CD14-positive monocyte (primary cell): ENCODE data around the gene C9orf43. TPM values are rescaled to one million over a fixed set of nuclear protein-coding genes. Genes with fewer than 3 reads are reported as not detected.

Source experiments
- DNase-seq, 3 donors: peaks; one replicate each; pipeline ENCODE4 v3.0.0-alpha.2; 2011 to 2022
- H2AFZ ChIP-seq: 2 replicates; pipeline ENCODE4 v1.6.0; 2012; ENCODE audit warnings: mild to moderate bottlenecking, low read depth, low read length, inconsistent platforms; ENCODE audit not compliant: insufficient read depth, poor library complexity, severe bottlenecking
- H3K27ac ChIP-seq, 2 donors: 1 replicate in 1 of 2; 2 replicates in 1 of 2; pipeline ENCODE4 v1.5.1; 2012 to 2013; ENCODE audit warnings: low read length in 2 of 2, control low read depth in 1 of 2, inconsistent platforms in 1 of 2, low read depth in 1 of 2, mild to moderate bottlenecking in 1 of 2
- H3K27me3 ChIP-seq, 2 donors: one replicate each; pipeline versions ENCODE4 v1.6.0 to v1.6.1; 2011 to 2013; ENCODE audit warnings: low read length in 2 of 2; ENCODE audit not compliant: control insufficient read depth in 2 of 2, insufficient read depth in 2 of 2
- H3K36me3 ChIP-seq, 2 donors: replicated peaks in 1 of 2; 1 replicate in 1 of 2; 2 replicates in 1 of 2; pipeline versions ENCODE4 v1.5.1 to v1.6.1; 2012 to 2013; ENCODE audit warnings: low read length in 2 of 2, control low read depth in 1 of 2, inconsistent platforms in 1 of 2, mild to moderate bottlenecking in 1 of 2; ENCODE audit not compliant: insufficient read depth in 2 of 2, control insufficient read depth in 1 of 2
- H3K4me1 ChIP-seq, 2 donors: 1 replicate in 1 of 2; 2 replicates in 1 of 2; pipeline versions ENCODE4 v1.5.1 to v1.6.1; 2012 to 2013; ENCODE audit warnings: low read length in 2 of 2, control low read depth in 1 of 2, inconsistent platforms in 1 of 2, mild to moderate bottlenecking in 1 of 2, moderate library complexity in 1 of 2; ENCODE audit not compliant: insufficient read depth in 2 of 2, control insufficient read depth in 1 of 2
- H3K4me2 ChIP-seq: replicated peaks from 2 replicates; pipeline ENCODE3; 2012; ENCODE audit warnings: low read length, moderate library complexity, mild to moderate bottlenecking; ENCODE audit not compliant: poor library complexity, severe bottlenecking; ENCODE audit errors: extremely low read depth
- H3K4me3 ChIP-seq, 3 experiments: fragments of 200-600 bp in 1 of 3; sonication (generic) in 1 of 3; replicated peaks in 1 of 3; 1 replicate in 2 of 3; 2 replicates in 1 of 3; pipeline ENCODE4 v1.5.1; 2011 to 2013; ENCODE audit warnings: low read length in 3 of 3, mild to moderate bottlenecking in 3 of 3, control low read depth in 2 of 3, low read depth in 2 of 3, inconsistent platforms in 1 of 3, moderate library complexity in 1 of 3
- H3K79me2 ChIP-seq: 2 replicates; pipeline ENCODE4 v1.6.0; 2012; ENCODE audit warnings: mild to moderate bottlenecking, control low read depth, inconsistent platforms, low read length, moderate library complexity; ENCODE audit not compliant: insufficient read depth
- H3K9ac ChIP-seq: 2 replicates; pipeline ENCODE4 v1.6.0; 2017; ENCODE audit warnings: low read length, mild to moderate bottlenecking; ENCODE audit not compliant: insufficient read depth, poor library complexity, severe bottlenecking
- H3K9me3 ChIP-seq, 2 donors: replicated peaks in 1 of 2; 1 replicate in 1 of 2; 2 replicates in 1 of 2; pipeline versions ENCODE4 v1.5.1 to v1.6.1; 2012 to 2013; ENCODE audit warnings: low read length in 2 of 2, control low read depth in 1 of 2; ENCODE audit not compliant: control insufficient read depth in 1 of 2, insufficient read depth in 1 of 2
- H4K20me1 ChIP-seq: 2 replicates; pipeline ENCODE4 v1.6.0; 2012; ENCODE audit warnings: mild to moderate bottlenecking, low read length, control low read depth, moderate library complexity; ENCODE audit not compliant: insufficient read depth
- H3K27ac Mint-ChIP-seq, 7 donors: one replicate each; pipeline ENCODE4 v1.8.0; 2020; ENCODE audit warnings: mild to moderate bottlenecking in 7 of 7, mixed read lengths in 7 of 7, moderate library complexity in 6 of 7, inconsistent platforms in 2 of 7
- H3K27me3 Mint-ChIP-seq, 3 donors: one replicate each; pipeline ENCODE4 v1.8.0; 2021 to 2022; ENCODE audit warnings: low read depth in 3 of 3, mild to moderate bottlenecking in 3 of 3, mixed read lengths in 3 of 3, moderate library complexity in 3 of 3, inconsistent platforms in 1 of 3
- H3K36me3 Mint-ChIP-seq, 2 donors: one replicate each; pipeline ENCODE4 v1.8.0; 2020; ENCODE audit warnings: mixed read lengths in 2 of 2, inconsistent platforms in 1 of 2, mild to moderate bottlenecking in 1 of 2
- H3K4me1 Mint-ChIP-seq: one replicate; pipeline ENCODE4 v1.8.0; 2020; ENCODE audit warnings: mild to moderate bottlenecking, mixed read lengths
- H3K4me3 Mint-ChIP-seq, 2 donors: one replicate each; pipeline ENCODE4 v1.8.0; 2020; ENCODE audit warnings: mild to moderate bottlenecking in 2 of 2, mixed read lengths in 2 of 2, moderate library complexity in 1 of 2
- H3K9me3 Mint-ChIP-seq, 7 donors: one replicate each; pipeline ENCODE4 v1.8.0; 2020 to 2022; ENCODE audit warnings: mixed read lengths in 7 of 7, mild to moderate bottlenecking in 6 of 7, moderate library complexity in 6 of 7, inconsistent platforms in 2 of 7
- WGBS: methylation state at CpG from one replicate; pipeline ENCODE4 v1.1.5; 2013; ENCODE audit warnings: missing lambda C conversion rate; ENCODE audit not compliant: insufficient coverage; 5-methylcytosine and 5-hydroxymethylcytosine counted together
- intact Hi-C, 2 donors: fragments of 100-400 bp; cut with micrococcal nuclease; formaldehyde crosslinking; loops; one replicate each; pipeline versions ENCODE4 v1.15.0 to v1.15.1; 2023
- polyA plus RNA-seq, 3 donors: library from polyadenylated mRNA; depleted of rRNA in 1 of 3; unstranded in 2 of 3; stranded (reverse) in 1 of 3; fragments of 300-500 nt in 2 of 3; fragments of >200 nt in 1 of 3; fragmentation: Illumina TruSeq in 2 of 3; gene quantifications; 1 replicate in 2 of 3; 2 replicates in 1 of 3; pipeline ENCODE4 v1.2.3, GENCODE V29; 2012 to 2021
- TF ChIP-seq, protein P1 (sequence below): fragments of 200-600 bp; IDR thresholded peaks from one replicate; pipeline ENCODE4 v1.8.0; 2022; ENCODE audit warnings: antibody characterized with exemption, mild to moderate bottlenecking

C9orf43 gene
- polyA plus RNA-seq, 3 donors: 0.17 TPM; not detected in 2

- H4K20me1 ChIP-seq: no peaks in the 10 kb centered on the region
- no peaks in the 10 kb centered on the region for H3K79me2 ChIP-seq
- no peaks in the 10 kb centered on the region for H3K27me3 ChIP-seq
- no peak overlapping the region for H2AFZ ChIP-seq
- Mint-ChIP-seq H3K4me1 (no peaks in the 10 kb centered on the region), H3K27ac (peak overlapping the region in 2 of 7 donors; percentile 16 to 74), H3K36me3 (no peaks in the 10 kb centered on the region), H3K4me3 (no peak overlapping the region), H3K27me3 (peaks cover 0 to 3% (median 0%) of the 10 kb centered on the region in 3 donors), H3K9me3 (peaks cover 0 to 6% (median 3%) of the 10 kb centered on the region in 7 donors)
- TF ChIP-seq, protein P1, sequence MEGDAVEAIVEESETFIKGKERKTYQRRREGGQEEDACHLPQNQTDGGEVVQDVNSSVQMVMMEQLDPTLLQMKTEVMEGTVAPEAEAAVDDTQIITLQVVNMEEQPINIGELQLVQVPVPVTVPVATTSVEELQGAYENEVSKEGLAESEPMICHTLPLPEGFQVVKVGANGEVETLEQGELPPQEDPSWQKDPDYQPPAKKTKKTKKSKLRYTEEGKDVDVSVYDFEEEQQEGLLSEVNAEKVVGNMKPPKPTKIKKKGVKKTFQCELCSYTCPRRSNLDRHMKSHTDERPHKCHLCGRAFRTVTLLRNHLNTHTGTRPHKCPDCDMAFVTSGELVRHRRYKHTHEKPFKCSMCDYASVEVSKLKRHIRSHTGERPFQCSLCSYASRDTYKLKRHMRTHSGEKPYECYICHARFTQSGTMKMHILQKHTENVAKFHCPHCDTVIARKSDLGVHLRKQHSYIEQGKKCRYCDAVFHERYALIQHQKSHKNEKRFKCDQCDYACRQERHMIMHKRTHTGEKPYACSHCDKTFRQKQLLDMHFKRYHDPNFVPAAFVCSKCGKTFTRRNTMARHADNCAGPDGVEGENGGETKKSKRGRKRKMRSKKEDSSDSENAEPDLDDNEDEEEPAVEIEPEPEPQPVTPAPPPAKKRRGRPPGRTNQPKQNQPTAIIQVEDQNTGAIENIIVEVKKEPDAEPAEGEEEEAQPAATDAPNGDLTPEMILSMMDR: no peak
- no peak overlapping the region for H3K9ac ChIP-seq
- intact Hi-C loops: no loop called here
- H3K27ac ChIP-seq: no peak overlapping the region
- WGBS: 93% methylated on average over 3 of the region's 11 CpGs
- H3K4me3 ChIP-seq: no peak overlapping the region
- H3K9me3 ChIP-seq: no peaks in the 10 kb centered on the region
- H3K36me3 ChIP-seq: no peaks in the 10 kb centered on the region
- DNase-seq: no peak
- no peak overlapping the region for H3K4me2 ChIP-seq
- no peaks in the 10 kb centered on the region for H3K4me1 ChIP-seq
Observed at GRCh38 chr9:113462781-113463286, 52.3 kb downstream of the C9orf43 start.

GRCh38 chr9:113463418-113464285 lies 53.1 kb downstream of the C9orf43 start, which contains the start of gene RGS3:
TSS of gene RGS3 (plus strand) at chr9:113463727. CDS start at chr9:113463803, 76 bp downstream.
- Histone ChIP-seq H3K9me3 (no peaks in the 10 kb centered on the region), H3K27ac (no peak within 1 kb of the TSS), H3K4me3 (no peak within 1 kb of the TSS), H3K27me3 (no peaks in the 10 kb centered on the region), H4K20me1 (no peaks in the 10 kb centered on the region), H3K4me1 (no peaks in the 10 kb centered on the region), H3K36me3 (no peaks in the 10 kb centered on the region), H3K9ac (no peak within 1 kb of the TSS), H3K4me2 (no peak within 1 kb of the TSS), H2AFZ (no peak within 1 kb of the TSS), H3K79me2 (no peaks in the 10 kb centered on the region)
- peaks cover 0 to 3% (median 0%) of the 10 kb centered on the region in 3 donors for H3K27me3 Mint-ChIP-seq
- H3K27ac Mint-ChIP-seq: peak within 1 kb of the TSS in 2 of 7 donors; percentile 16 to 74
- H3K9me3 Mint-ChIP-seq: peaks cover 0 to 6% (median 3%) of the 10 kb centered on the region in 7 donors
- 97% methylated on average over 39 of the region's 55 CpGs for WGBS
- intact Hi-C loops: no loop called here
- H3K4me3 Mint-ChIP-seq: no peak within 1 kb of the TSS
- H3K4me1 Mint-ChIP-seq: no peaks in the 10 kb centered on the region
- no peaks in the 10 kb centered on the region for H3K36me3 Mint-ChIP-seq
- no peak for DNase-seq
- TF ChIP-seq, protein P1: no peak
